Myocyte (in vitro differentiated cells): Measurements from ENCODE around the gene LAMP2. TPM values are rescaled to one million over a fixed set of nuclear protein-coding genes. Genes with fewer than 3 reads are reported as not detected.
A peak's percentile ranks its signal among the peaks of the same experiment; 100 is the strongest.
"Not testable (repeated sequence)": the region's sequence is repeated elsewhere in the genome, so short reads cannot be mapped to it uniquely, and the experiment has no call there.

Experiments used
- DNase-seq: peaks from one replicate; pipeline ENCODE4 v3.0.0-alpha.2; 2012; ENCODE audit warnings: low read depth
- polyA plus RNA-seq: library from polyadenylated mRNA; unstranded; fragments of >200 nt; gene quantifications from one replicate; pipeline ENCODE4 v1.2.1, GENCODE V29; 2012; ENCODE audit warnings: missing spikeins
- total RNA-seq: library from RNA; depleted of rRNA; stranded (reverse); fragments of >200 nt; gene quantifications from 2 replicates; pipeline ENCODE4 v1.2.3, GENCODE V29; 2014

The LAMP2 gene
- 125 and 143 TPM in 2 replicates for total RNA-seq
- 127 TPM for polyA plus RNA-seq

DNA sequence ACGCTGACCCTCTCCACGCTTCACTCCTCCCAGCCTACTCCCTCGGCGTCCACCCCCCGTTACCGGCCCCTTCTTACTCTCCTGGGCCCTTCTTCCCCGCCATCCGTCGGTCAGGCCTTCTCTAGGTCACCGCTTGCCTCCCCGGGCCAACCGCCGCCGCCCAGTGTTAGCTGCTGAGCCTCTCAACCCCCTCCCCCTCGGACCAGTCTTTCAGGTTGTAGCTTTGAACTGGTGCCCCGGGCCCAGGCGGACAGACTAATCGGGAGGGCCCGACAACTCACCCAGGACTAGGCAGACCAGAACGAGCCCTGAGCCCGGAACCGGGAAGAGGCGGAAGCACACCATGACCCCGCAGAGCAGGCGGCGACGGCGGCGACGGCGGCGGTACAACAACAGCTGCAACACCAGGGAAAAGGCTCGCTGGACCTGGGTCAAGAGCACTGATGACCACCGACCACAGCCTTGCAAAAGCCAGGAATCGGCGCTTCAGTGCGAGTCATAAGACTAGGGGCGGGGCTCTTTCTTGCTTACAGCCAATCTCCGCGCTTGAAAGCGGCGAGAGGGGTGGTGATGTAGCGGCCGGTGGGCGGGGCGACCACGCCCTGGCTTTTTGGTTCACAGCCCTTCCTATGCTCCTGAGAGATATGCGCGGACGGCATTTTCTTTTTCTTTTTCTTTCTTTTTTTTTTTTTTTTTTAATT is at the start of gene LAMP2:
TSS of gene LAMP2 (minus strand) at position 472 of the 701 bp plus-strand sequence. CDS start at position 345, 127 bp downstream.
- peak; percentile 95 for DNase-seq

DNA sequence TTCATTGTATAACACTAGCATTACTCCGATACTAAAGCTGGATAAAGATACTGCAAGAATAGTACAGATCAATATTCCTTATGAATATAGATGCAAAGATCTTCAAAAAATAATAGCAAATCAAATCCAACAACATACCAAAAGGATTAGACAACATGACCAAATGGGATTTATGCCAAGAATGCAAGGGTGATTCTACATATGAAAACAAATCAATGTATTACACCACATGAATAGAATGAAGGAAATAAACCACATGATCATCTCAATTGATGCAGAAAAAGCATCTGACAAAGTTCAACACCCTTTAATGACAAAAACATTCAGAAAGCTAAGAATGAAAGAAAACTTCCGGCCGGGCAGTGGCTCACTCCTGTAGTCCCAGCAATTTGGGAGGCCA is 48.8 kb upstream of the LAMP2 start:
- DNase-seq = no peak

DNA sequence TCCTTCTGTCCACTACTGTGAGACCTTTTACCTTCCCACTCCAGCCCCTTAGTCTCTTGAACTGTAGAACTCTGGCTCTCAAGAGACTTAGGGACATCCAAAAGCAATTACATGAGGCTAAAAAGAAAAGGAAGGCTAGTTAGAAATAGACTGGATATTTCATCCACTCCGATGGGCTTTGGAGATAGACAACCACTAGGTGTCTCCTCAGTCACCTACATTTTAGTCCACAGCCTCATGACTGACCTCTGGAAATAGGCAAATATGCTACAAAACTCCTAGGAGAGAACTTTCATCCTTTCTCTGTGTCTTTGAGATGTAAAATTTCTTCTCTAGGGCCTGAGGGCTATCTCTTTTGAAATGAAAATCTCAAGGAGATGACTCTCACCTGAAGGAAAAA is 45.1 kb upstream of the LAMP2 start:
- DNase-seq = peak; percentile 1

DNA sequence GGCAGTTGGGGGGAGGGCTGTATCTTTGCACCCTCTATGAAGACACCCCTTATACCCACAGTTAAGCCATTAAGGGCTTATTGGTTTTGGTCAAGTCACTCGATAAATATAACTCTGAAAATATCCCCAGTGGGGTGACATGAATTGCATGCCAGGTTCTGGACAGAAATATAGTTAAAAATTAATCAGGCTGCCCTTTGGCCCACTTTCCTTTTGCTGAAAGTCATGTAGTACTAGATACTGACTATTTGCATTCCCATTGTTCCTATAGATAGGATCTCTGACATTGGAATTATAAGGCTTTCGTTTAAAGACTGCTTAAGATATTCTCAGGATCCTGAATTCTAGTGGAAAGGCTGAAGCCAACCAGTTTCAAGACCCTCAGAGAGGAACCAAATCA is 43.5 kb upstream of the LAMP2 start:
- no peak for DNase-seq

DNA sequence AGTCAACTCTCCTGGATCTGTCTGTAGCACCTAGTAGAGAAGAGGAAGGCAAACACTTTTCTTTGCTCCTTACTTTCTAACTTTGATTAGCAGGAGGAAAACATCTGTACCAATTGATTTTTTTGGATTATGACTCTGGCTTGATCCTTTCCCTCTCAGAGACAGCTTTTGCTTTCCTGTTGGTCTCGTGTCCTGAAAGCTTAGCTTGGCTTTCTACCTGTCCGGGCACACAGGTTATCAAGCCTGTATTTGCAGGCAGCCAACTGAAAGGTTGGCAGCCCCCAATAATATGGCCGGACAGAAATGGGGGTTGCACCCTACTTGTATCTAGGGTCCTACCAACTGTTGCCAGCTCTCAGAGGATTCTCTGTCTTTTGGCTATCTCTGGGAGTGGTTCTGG is 43.1 kb upstream of the LAMP2 start:
- no peak for DNase-seq

DNA sequence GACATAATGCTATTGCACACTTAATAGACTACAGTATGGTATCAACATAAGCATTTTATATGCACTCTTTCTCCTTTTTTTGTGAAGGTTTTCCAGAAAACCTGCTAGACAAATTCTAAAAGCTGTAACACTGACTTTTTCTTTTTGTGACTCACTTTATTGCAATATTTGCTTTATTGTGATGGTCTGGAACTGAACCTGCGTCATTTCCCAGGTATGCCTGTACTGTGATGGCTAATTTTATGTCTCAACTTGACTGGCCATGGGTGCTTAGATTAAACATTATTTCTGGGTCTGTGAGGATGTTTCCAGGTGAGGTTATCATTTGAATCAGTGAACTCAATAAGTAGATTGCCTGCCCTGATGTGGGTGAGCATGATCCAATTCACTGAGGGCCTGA is 35.5 kb upstream of the LAMP2 start:
- DNase-seq = no peak

DNA sequence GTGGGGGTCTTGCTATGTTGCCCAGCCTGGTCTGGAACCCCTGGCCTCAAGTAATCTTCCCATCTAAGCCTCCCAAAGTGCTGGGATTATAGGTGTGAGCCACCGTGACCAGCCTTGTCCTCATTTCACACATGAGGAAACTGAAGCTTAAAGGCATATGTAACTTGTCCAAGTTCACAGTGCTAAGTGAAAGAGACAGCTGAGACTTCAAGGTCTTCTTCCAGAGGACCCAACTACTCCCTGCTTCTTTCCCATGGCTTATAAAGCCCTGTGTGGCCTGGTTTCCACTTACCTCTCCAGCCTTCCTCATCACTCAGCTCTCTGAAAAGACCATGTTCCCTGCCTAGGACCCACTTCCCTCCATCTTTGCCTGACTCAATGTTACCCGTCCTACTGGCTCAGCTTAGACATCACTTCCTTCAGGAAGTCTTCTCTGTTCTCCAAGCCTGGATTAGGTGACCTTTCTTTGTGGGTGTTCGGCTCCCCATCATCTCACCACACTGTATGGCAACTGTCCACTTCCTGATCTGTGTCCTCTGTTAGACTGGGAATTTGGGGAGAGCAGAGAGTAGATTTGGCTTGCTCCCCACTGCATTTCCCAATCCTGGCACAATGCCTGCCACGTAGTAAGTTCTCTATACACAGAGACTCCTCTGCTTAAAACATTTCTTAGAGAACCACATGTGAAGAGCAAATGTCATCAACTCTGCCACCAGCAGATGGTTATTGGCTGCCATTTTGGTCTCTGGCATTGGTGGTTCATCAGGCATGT is 30.4 kb upstream of the LAMP2 start:
- DNase-seq = no peak

DNA sequence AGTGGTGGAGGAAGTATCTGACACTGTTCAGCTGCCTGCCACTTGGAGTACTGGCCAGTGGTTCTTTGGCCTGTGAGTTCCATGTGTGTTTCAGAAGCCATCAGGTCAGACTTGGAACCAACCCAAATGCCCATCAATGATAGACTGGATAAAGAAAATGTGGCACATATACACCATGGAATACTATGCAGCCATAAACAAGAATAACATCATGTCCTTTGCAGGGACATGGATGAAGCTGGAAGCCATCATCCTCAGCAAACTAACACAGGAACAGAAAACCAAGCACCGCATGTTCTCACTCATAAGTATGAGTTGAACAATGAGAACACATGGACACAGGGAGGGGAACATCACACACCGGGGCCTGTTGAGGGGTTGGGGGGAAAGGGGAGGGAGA is 21.0 kb upstream of the LAMP2 start:
- not testable (repeated sequence) for DNase-seq

DNA sequence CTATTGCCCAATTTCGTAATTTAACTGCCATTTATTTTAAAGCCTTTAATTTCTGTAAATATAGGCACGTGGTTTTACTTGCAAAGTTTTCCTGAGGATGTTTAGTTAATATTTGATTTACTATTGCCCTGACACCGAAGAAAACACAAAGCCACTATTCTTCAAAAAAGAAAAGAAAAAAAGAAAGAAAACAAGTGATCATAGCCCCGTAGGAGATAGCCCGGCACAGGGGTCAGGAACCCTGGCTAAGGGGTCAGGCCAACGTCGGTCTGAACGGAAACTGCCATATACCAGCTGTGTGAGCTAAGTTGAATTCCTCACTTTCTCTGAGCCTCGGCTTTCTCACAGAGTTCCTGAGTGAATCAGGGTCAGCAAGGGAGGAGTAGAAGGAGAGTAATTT is 17.7 kb upstream of the LAMP2 start:
- DNase-seq = no peak

DNA sequence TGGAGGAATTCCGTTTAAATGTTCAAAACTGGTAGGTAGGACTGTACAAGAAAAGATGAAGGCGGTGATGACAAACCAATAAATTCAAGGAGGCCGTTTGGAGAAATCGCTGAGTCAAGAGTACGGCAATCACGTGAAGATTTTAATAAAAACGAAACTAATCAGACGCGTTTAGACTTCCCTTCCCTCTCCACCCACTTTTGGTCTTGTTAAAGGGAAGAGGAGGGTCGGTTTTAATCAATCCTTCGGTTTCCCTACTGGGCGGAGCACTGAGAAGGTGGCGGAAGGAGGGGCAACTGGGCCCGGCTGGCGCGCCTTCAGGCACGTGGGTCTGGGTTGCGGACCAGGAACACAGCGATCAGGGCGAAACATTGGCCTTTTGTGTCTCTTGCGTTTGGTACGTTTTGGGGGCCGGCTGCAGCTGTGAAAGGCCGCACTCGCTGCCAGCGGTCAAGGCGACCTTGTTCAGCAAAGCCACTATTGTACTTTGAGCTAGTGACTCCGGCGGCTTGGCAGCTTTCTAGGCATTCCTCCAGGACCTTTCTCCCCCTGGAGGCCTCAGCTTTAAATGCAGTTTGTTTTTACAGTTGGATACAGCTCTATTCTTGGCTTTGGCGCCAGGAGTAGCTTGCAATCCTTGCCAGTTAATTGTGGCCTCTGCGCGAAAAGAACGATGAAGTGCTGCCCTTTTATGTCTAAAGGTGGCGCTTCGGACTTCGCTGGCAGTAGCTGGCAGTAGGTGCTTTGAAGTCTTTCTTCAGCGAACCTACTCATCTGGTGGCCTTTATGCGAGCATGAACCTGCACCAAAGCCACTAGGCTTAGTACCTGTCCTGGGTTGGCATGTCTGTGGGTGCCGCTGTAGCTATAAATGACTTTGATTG is 16.8 kb upstream of the LAMP2 start:
- peak; percentile 84 for DNase-seq

DNA sequence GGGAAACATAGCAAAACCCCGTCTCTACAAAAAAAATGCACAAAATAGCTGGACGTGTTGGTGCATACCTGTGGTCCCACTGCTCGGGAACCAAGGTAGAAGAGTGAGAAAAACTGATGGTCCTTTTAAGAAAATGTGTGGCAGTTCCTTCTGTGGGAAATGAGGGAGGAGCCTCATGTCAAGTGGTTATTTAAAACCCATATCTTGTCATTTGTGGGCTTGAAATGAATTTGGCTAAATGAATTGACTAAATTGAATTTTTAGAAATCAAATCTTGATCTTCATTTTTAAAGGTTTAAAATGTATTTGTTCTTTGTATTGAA is 16.2 kb upstream of the LAMP2 start:
- DNase-seq = no peak

DNA sequence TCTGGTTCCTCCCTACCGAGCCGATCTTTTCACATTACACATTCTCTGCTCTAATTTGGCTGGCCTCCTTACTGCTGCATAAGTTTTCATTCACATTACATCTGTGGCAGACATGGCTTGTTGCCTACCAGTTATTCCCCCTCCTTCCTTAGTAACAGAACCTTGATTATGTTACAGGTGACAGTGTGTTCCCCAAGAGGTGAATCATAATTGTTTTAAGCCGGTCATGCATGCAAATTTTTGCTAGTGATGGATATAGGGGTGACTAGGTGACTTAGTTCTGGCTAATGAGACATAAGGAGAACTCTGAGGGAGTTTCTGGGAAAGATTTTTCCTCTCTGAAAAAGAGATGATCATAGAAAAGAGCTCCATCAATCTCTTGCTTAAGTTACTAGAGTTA is 8.4 kb upstream of the LAMP2 start:
- no peak for DNase-seq

DNA sequence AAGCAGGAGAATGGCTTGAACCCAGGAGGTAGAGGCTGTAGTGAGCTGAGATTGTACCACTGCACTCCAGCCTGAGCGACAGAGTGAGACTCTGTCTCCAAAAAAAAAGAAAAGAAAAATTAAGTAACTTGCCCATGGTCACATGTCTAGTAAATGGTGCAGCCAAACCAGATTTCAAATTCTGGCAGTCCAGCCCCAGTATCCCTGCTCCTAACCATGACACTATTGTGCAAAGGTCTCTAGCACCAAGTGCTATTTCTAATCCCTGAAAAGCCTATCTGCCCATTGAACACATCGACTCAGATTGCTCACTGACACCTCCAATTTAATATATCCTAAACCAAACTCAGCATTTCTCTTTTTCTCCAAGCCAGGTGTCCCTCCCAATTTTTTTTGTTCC is 7.6 kb upstream of the LAMP2 start:
- no peak for DNase-seq

DNA sequence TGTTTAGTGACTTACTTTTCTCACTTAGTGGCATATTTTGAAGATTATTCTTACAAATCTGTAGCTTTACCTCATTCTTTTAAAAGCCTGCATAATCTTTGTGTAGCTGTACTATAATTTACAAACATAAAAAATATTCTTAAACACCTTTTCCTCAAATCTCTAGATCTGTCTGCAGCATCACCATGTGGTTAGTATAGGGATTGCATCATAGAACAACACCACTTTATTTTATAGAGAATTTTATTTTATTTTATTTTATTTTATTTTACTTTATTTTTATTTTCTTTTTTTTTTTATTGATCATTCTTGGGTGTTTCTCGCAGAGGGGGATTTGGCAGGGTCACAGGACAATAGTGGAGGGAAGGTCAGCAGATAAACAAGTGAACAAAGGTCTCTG is 6.4 kb upstream of the LAMP2 start:
- peak; percentile 26 for DNase-seq

DNA sequence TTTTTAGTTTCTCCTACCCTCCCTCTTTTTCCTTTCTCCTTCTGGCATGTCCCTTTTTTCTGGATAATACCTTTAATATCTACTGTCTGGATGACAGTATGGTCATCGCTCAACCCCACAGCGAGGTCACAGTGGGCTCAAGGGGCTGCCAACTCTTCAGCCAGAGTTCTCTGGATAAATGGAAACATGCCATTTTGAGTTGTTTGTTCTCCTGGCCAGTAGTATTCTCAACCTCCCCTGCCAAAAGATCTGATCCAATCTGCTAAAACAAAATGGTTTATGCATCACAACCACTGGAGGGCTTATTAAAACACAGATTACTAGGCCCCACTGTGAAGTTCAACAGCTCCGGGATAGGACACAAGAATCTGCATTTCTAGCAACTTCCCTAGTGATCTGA is 5.0 kb upstream of the LAMP2 start:
- DNase-seq = no peak

DNA sequence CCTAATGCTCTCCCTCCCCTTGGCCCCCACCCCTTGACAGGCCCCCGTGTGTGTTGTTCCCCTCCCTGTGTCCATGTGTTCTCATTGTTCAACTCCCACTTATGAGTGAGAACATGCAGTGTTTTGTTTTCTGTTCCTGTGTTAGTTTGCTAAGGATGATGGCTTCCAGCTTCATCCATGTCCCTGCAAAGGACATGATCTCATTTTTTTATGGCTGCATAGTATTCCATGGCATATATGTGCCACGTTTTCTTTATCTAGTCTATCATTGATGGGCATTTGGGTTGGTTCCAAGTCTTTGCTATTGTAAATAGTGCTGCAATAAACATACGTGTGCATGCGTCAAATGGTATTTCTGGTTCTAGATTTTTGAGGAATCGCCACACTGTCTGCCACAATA is 561 bp upstream of the LAMP2 start:
- not testable (repeated sequence) for DNase-seq

DNA sequence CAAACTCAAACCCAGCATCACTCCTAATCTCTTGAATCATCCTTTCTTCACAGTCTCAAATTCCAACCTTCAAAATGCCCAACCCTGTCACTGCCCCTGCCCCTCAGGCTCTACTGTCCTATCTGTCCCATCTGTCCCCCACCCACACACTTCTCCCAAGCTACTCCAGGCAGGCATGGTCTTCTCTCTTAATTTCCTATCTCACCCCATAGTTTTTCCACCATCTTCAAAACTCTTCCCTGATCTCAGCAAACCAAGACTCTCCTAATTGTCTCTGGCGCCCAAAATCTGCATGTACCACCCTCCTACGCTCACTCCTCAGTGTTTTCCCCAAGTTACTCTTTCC is 644 bp downstream of the LAMP2 start:
- DNase-seq = no peak

DNA sequence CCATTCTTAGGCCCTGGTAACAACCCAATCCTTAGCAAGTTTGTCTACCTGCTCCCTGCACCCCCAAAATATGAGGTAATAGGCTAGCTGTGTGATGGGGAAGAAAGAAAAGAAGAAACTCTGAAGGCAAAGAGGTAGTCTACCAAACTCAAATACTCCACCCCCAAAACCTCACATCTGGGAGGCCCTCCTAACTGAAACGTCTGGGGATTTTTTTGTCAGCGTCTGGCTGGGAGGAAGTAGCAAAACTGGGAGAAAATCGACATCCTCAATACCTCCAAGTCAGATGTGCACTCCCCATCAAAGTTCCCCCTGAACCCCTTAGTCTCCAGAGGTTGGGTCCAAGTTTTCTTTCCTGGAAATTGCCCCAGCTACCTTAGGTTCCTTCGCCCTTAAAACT is 1.0 kb downstream of the LAMP2 start:
- no peak for DNase-seq

DNA sequence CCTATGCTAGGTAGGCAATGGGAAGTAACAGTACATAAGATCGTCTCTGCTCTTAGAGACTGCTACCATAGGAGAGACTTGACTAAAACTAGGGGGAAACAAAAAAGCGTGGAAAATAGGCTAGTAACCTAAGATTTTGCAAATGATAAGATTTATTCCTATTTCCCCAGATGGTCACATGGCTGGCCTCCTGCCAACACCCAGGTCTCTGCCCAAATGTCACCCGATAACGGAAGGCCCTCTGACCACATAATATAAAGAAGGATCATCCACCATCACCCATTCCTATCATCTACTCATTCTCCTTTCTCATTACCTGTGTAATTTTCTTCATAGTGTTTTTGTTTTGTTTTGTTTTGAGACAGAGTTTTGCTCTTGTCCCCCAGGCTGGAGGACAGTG is 4.7 kb downstream of the LAMP2 start:
- no peak for DNase-seq

DNA sequence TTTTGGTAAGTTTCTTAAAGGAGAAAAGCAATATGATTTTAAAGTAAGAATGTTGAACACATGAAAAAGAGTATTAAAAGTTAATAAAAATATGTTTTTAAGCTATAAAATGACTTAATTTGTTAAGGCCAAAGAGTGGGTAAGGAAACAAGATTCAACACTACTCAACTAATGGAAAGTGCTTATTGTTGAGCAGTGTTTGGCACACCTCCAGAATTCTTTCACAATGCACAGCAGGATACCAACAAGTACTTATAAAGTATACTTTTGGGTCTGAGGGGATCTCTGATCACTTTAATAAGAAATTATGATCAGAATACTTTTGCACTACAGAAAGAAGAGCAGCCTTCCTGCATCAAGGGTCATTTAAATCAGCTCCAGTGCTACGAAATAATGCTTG is 5.9 kb downstream of the LAMP2 start:
- DNase-seq = no peak

DNA sequence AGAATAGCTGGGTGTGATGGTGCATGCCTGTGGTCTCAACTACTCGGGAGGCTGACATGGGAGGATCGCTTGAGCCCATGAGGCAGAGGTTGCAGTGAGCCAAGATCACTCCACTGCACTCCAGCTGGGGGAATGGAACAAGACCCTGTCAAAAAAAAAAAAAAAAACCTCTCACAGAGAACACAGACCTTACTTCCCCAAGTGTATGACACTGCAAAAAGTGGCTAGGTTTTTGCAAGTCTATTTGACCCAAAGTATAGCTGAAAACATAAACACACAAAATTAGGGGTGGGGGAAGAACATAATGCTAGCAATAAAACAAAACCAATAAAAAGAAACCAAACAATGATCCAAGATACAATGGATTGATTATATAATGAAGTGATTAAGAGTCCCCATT is 6.7 kb downstream of the LAMP2 start:
- DNase-seq = no peak

DNA sequence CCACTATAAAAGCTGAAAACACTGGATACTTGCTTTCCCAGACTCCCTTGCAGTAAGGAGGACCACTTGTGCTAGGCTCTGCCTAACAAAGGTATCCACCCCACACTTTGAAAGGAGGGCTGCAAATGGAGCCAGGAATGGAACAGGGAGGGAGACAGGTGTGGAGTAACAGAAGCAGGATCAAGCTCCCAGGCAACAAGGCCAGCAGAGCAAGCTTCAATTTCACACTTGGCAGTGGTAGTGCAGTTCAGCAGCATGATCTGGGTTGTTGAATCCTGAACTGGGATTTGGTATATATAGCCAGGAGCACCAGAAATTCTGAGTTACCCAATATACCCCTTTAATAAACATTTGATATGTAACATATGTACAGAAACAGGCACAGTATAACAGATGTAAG is 9.8 kb downstream of the LAMP2 start:
- peak; percentile 40 for DNase-seq
